HL-60/S4 (cell line): ENCODE measurements around the gene ACOT9.
"Not testable (repeated sequence)": the region's sequence is repeated elsewhere in the genome, so short reads cannot be mapped to it uniquely, and the experiment has no call there.

ENCODE experiments used
- in situ Hi-C: fragments of 300-500 bp; cut with MboI; formaldehyde crosslinking; loops from 2 replicates; pipeline ENCODE4 v1.14.3; 2022; ENCODE audit warnings: low sequenced_read_pairs

Gene ACOT9

GRCh38 chrX:23705235-23705634 lies 37.8 kb downstream of the ACOT9 start:
- in situ Hi-C loops = no loop called here

- in situ Hi-C loops = no loop called here
Measured at GRCh38 chrX:23704673-23705206, 38.3 kb downstream of the ACOT9 start.

GRCh38 chrX:23699636-23700194 lies 43.4 kb downstream of the ACOT9 start:
- in situ Hi-C loops = loop anchor here (10.0 to 25.0 kb wide), 2 partner anchors 205 to 363 kb away; partner anchors contain the start of genes APOO, CXorf58 and EIF2S3

GRCh38 chrX:23694606-23695005 lies 48.5 kb downstream of the ACOT9 start:
- in situ Hi-C loops = loop anchor here (10.0 to 25.0 kb wide), 2 partner anchors 210 to 368 kb away; partner anchors contain the start of genes APOO, CXorf58 and EIF2S3

- in situ Hi-C loops = loop anchor here (10.0 to 25.0 kb wide), 2 partner anchors 213 to 370 kb away; partner anchors contain the start of genes APOO, CXorf58 and EIF2S3
Measured at GRCh38 chrX:23692166-23692565, 50.9 kb downstream of the ACOT9 start.

- in situ Hi-C loops = loop anchor here (25.0 kb wide), 1 partner anchor 386 kb away; the partner anchor contains the start of gene EIF2S3
Measured at GRCh38 chrX:23676486-23676885, 66.6 kb downstream of the ACOT9 start.

GRCh38 chrX:23673108-23673507 lies 70.0 kb downstream of the ACOT9 start:
- in situ Hi-C loops = no loop called here

- in situ Hi-C loops = no loop called here
Measured at GRCh38 chrX:23670528-23670927, 72.5 kb downstream of the ACOT9 start.

GRCh38 chrX:23668335-23668734 lies 74.7 kb downstream of the ACOT9 start:
- in situ Hi-C loops = no loop called here

- in situ Hi-C loops = no loop called here
Measured at GRCh38 chrX:23667239-23668177, 75.6 kb downstream of the ACOT9 start, which contains the start of gene PRDX4. PRDX4 (plus strand) TSS chrX:23667493; CDS start chrX:23667571, 78 bp downstream.

GRCh38 chrX:23666282-23666681 lies 76.8 kb downstream of the ACOT9 start:
- in situ Hi-C loops = no loop called here

GRCh38 chrX:23664496-23664895 lies 78.6 kb downstream of the ACOT9 start:
- in situ Hi-C loops = no loop called here

- in situ Hi-C loops = no loop called here
Measured at GRCh38 chrX:23662853-23663252, 80.2 kb downstream of the ACOT9 start.

- in situ Hi-C loops = no loop called here
Measured at GRCh38 chrX:23662187-23662586, 80.9 kb downstream of the ACOT9 start.

GRCh38 chrX:23661671-23662070 lies 81.4 kb downstream of the ACOT9 start:
- in situ Hi-C loops = no loop called here

GRCh38 chrX:23660766-23661132 lies 82.3 kb downstream of the ACOT9 start:
- in situ Hi-C loops = no loop called here

- in situ Hi-C loops = not testable (repeated sequence)
Measured at GRCh38 chrX:23660083-23660765, 82.9 kb downstream of the ACOT9 start.

- in situ Hi-C loops = no loop called here
Measured at GRCh38 chrX:23659339-23659738, 83.7 kb downstream of the ACOT9 start.

- in situ Hi-C loops = no loop called here
Measured at GRCh38 chrX:23656684-23657083, 86.4 kb downstream of the ACOT9 start.

GRCh38 chrX:23656091-23656490 lies 87.0 kb downstream of the ACOT9 start:
- in situ Hi-C loops = no loop called here
